LNCAP (cell line): Measurements from ENCODE around the gene OLFM2.

Experiments used
- TF ChIP-seq, protein P1 (sequence below): fragments of 450-650 bp; IDR thresholded peaks from 2 replicates; pipeline ENCODE4 v1.5.1; 2017; ENCODE audit warnings: mild to moderate bottlenecking

OLFM2 gene

DNA sequence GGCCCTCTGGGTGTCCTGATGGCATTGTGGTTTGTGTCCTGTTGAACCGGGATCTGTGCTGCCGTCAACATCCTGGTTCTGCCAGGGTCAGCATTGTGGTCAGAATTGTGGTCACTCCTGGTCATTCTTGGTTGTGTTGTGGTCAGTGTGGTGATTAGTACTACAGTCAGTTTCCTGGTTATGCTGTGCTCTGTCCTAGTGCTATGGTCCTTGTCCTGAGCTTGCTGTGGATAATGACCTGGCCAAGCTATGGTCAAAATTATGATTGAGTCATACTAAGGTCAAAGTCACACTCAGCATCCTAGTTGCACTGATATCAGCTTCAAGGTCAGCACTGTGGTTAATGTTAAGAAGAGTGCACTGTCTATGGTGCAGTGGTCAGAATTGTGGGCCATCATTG, 4.5 kb upstream of the OLFM2 start:
- TF ChIP-seq, protein P1, sequence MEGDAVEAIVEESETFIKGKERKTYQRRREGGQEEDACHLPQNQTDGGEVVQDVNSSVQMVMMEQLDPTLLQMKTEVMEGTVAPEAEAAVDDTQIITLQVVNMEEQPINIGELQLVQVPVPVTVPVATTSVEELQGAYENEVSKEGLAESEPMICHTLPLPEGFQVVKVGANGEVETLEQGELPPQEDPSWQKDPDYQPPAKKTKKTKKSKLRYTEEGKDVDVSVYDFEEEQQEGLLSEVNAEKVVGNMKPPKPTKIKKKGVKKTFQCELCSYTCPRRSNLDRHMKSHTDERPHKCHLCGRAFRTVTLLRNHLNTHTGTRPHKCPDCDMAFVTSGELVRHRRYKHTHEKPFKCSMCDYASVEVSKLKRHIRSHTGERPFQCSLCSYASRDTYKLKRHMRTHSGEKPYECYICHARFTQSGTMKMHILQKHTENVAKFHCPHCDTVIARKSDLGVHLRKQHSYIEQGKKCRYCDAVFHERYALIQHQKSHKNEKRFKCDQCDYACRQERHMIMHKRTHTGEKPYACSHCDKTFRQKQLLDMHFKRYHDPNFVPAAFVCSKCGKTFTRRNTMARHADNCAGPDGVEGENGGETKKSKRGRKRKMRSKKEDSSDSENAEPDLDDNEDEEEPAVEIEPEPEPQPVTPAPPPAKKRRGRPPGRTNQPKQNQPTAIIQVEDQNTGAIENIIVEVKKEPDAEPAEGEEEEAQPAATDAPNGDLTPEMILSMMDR = no peak

DNA sequence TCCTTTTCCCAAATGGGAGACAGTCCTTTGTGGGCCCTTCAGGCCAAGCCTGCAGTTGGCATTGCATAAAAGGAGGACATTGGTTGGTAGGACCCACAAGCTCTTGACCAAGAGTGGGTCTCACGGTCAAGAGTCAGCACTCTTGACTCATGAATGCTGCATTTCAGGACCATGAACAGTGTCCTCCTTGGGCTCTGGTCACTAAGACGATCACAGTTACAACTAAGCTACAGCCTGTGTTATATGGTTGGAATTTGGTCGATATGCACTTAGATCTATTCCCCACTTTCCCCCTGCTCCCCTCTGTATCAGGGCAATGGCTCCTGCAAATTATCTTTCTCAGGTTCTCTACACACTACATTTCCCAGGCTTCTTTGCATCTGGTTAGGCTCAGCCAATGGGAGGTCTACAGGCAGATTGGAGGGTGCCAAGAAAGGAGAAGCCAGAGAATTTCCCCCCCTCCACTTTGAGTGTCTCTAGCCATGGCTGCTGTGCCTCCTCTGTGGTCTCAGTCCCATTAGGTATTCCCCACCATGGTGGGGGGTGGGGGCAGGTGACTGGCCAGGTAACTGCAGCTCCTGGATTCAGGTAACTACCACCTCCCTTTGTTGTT, 3.1 kb upstream of the OLFM2 start:
- TF ChIP-seq, protein P1 = no peak

DNA sequence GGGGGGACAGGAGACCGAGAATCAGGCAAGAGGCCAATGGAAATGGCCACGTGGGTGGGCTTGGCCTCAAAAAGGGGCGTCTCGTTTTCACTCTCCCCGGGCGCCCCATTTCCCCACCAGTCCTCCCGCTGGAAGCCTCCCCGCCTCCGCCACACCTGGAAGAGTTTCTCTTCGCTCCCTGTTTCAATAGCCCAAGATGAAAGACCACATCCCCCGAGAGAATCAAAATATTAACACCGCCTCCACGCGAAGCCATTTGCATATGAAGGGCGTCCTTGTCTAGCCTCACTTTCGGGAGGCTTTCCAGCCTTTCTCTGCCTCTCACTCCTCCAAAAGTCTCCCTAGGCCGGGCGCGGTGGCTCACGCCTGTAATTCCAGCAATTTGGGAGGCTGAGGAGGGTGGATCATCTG, 691 bp upstream of the OLFM2 start:
- TF ChIP-seq, protein P1 = no peak

DNA sequence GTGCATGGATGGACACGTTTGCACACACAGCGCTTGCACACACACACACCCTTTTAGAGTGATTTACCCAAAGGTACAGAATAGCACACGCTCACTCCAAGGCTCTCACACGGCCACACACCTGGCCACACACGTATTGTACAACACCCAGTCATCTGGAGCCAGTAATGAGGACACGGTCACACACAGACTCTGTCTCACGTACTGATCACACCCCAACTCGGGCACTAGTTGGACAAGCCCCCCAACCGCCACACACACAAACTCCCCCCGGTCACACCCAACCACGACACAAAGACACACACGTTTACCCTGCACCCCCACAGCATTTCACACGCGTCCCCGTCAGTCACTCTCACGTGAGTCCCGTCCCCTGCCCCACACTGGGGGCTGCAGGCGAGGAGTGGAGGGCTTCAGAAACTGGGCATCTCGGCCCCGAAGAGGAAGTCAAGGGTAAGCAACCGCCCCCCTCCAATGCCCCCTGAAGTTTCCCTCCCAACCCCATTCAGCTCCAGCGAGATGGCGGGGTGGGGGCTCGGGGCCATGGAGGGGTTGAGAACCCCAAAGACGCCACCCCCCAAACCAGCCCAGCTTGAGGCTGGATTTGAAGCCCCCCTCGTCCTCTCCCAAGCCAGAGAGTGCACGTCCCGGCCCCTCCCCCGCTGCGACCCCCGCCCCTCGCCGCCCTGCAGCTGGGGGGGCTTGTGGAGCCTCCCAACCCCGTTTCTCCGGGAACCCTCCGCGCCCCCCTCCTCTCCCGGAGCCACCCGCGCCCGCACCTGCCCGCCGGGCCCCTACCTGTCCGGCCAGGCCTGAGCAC, 599 bp downstream of the OLFM2 start:
- TF ChIP-seq, protein P1 = no peak

DNA sequence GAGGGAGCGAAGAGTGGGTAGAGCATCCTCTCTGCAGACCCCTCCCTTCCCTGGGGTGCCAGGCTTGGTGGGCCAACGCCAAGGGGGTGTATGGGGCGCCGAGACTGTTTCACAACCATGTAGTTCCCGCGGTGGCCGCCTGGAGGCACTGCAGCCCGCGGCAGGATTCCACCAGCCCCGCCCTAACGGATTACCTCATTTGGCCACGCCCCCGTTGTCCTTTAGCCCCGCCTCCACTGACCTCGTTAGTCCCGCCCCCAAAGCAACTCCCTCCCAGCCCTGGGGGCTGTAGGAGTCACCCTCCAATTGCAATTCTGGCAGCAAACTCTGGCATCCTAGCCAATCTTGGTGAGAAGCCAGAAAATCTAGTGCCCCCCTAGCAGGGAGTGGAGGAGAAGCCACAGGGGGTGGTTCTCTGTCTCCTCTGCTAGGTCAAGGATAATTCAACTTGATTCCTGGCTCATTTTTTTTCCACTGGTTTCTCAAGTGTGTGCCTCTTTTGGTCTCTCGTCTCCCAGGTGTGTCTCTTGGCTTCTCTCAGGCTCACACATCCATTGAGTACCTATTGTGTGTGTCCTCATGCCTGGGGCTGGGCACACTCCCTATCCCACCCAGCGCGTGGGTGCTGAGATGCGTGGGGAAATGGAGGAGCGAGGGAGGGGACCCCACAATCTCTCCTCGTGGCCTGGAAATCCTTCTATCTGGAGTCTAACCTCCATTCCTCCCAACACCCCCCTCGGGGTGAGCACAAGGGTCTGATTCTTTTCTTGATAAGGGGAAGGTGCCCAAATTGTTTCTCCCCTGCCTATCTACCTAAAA, 2.0 kb downstream of the OLFM2 start:
- TF ChIP-seq, protein P1 = peak; percentile 96

DNA sequence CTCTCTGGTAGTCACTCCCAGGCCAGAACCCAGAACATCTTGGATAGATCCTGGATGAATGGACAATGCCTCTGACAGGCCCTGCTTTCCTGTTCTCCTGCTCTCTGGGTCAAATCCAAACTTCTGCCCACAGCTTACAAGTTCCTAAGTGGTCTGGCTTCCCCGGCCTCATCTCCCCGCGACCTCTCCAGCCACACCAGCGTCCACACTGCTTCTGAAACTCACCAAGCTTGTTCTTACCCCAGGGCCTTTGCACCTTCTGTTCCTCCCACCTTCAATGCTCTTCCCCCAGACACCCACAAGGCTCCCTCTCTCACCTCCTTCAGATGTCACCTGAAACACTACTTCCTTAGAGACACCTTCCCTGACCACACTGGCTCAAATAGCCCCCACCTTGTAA, 3.5 kb downstream of the OLFM2 start:
- TF ChIP-seq, protein P1 = no peak

DNA sequence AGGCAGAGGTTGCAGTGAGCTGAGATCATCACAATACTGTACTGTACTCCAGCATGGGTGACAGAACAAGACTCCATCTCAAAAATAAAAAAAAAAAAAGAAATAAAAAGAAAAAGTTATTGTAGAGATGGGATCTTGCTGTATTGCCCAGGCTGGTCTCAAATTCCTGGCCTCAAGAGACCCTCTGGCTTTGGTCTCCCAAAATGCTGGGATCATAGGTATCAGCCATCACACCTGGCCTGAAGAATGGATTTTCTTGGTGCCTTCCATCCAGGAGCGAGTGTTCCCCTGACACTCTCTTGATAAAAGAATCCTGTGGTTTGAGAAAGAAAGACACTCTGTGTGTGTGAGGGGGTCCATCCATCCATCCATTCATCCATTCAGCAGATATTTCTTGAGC, 4.7 kb downstream of the OLFM2 start:
- TF ChIP-seq, protein P1 = no peak
